Measurements from ENCODE around the gene HCST.
"Not testable (repeated sequence)": the region's sequence is repeated elsewhere in the genome, so short reads cannot be mapped to it uniquely, and the experiment has no call there.

HCST gene

DNA sequence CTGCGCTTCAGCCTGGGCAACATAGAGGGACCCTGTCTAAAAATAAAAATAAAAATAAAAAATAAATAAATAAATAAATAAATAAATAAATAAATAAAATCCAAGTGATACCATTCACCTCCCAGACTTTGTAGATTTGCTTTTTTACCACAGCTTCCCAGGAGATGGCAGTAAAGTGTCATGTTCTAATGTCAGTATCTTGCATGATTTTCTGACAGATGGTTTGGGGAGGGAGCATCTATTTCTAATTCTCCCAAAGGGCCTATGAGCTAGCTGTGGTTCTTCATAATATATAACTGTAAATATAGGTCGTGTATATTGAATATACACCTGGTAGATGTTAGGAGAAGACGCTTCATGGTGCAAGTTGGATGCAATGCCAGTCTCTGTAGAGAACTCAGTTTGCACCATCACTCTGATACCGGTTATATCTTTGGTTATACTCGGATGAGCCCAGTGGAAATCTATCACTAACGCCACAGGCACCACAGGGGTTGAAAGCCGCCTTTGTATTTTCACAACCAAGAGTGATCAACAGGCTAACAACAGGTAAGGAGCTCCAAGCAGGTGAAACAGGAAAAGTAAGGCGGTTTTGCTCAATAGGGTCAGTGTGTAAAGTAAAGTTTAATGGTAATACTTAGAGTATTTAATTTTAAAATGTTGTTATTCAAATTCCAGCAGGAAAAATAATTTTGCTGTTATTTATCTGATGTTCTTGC, 20.1 kb upstream of the HCST start:
- DNase-seq, result peak; percentile 17 to 83

DNA sequence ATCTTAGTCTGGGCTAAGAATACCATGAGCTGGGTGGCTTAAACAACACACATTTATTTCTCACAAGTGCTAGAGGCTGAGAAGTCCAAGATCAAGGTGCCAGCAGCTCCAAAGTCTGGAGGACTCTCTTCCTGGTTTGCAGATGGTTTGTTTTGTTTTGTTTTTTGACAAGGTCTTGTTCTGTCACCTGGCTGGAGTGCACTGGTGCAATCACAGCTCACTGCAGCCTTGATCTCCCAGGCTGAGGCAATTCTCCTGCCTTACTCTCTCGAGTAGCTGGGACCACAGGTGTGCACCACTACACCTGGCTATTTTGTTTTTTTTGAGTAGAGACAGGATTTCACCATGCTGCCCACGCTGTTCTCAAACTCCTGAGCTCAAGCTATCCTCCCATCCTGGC, 18.4 kb upstream of the HCST start:
- no peak for DNase-seq

DNA sequence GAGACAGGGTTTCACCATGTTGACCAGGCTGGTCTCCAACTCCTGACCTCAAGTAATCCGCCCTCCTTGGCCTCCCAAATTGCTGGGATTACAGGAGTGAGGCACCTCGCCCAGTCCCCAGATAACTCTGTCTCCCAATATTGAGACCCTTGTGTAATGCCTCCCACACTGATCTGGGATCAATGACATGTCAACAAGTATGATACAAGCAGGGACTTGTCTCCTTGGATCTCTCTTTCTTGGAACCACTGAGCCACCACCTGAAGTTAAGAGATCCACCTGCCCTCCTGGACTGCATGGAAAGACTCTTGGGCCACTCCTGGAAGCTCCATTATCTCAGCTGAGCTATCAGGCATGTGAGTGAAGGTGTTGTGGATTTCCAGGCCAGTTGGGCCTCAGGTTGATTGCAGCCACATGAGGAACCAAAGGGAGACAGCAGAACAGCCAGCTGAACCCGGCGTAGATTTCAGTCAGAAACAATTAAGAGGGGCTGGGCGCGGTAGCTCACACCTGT, 17.0 kb upstream of the HCST start:
- DNase-seq, result no peak

GRCh38 chr19:35885904-35886303, 16.4 kb upstream of the HCST start:
- DNase-seq, result no peak

DNA sequence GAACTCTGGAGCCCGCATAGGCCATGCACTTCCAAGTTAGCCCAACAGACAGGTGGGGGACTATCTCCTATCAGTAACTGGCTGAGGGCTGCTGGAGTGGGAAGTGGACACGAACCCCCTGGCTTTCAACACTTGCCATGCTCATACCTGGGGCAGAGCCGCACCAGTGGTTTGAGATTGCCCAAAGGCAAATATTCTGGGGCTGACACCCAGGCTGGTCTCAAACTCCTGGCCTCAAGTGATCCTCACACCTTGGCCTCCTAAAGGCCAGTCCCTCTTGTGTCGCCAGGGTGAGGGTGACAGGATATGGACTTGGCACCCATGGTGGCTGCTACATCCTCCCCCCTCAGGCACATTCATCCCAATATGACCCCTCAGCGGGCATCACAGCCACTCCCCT, 15.1 kb upstream of the HCST start:
- no peak for DNase-seq

DNA sequence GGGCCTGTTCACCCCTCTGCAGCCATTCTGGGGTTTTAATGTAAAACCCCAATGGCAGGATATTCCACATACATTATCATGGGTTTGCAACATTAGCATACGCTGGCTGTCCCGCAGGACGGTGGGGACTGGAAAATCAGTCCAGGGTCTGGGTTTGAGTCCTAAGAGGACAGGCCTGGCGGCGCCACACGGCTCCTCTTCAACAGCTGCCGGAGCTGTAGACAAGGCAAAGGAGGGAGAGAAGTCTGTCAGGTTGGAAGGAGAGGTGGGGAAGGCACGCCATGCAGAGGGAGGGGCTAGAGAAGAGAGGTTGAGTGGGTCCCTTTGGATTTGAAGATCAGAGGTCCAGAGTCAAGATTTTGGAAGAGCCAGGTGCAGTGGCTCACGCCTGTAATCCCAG, 13.9 kb upstream of the HCST start:
- no peak for DNase-seq

DNA sequence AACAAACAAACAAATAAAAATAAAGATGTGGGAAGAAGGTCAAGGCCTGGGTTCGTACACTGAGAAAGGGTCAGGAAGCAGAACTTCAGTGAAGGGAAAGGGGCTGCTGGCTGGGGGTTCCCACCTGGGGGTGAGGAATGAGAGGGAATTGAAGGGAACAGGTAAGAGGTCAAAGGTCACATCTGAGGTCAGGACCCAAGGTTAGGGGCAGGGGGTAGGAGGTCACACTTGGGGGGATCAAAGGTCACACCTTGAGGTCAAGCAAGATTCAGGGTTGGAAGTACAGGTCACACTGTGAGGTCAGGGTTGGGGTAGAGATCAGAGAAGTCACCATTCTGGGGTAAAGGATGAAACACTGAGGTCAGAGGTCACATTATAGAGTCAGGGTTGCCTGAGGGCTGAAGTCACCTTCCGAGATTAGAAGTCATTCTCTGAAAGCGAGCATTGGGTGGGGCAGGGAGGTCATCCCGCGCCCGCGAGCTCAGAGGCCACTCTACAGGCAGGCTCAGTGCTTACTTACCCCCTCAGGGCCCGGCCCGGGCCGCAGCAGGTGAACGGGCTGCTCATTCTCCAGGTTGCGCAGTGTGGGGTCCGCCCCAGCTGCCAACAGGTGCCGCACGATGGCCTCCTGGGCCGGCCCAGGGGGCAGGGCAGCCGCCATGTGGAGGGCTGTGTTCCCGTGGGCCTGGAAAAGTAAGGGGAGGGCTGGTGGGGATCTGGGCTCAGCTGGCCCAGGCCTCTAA, 12.8 kb upstream of the HCST start:
- no peak for DNase-seq

GRCh38 chr19:35890113-35890650, 12.1 kb upstream of the HCST start:
- DNase-seq, result no peak

- DNase-seq, result not testable (repeated sequence)
Measured at GRCh38 chr19:35891819-35892218, 10.5 kb upstream of the HCST start.

DNA sequence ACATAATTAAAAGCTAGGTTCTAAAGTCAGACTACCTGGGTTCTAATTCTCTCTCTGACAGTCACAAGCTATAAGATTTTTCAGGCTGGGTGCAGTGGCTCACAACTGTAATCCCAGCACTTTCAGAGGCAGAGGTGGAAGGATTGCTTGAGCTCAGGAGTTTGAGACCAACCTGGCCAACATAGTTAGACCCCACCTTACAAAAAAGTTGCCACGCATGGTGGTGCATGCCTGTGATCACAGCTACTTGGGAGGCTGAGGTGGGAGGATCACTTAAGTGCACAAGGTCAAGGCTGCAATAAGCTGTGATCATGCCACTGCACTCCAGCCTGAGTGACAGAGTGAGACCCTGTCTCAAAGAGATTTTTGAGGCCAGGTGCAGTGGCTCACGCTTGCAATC, 8.0 kb upstream of the HCST start:
- no peak for DNase-seq

DNA sequence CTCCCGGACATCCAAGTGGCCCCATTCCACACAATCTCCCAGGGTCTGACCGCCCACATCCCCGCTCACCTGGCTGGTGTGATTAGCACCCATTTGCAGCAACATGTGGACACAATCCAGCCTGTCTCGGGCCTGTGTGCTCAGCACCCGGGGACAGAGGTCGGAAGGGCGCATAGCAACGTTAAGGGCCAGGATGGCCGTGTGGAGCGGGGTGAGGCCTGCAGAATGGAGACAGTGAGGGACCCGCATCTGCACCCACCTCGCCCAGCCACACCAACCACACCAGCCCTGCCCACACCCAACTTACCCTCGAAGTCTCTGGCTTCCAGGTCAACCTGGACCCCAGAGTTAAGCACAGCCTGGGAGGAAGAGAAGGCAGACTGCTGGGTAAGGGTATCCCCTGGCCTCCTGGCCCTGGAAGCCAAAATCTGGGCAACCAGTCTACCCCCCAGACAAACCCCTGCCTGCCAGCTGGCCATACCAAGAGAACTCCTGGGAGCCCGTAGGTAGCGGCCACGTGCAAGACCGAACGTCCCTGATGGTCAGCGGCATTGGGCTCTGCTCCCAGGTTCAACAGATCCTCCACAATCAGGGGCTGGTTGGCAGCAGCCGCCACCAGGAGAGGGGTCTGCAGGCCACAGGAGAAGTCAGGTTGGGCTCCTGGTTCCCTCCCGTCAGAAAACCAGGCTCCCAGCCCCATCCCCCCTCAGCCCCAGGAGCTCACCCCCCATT, 6.3 kb upstream of the HCST start:
- DNase-seq, result no peak

DNA sequence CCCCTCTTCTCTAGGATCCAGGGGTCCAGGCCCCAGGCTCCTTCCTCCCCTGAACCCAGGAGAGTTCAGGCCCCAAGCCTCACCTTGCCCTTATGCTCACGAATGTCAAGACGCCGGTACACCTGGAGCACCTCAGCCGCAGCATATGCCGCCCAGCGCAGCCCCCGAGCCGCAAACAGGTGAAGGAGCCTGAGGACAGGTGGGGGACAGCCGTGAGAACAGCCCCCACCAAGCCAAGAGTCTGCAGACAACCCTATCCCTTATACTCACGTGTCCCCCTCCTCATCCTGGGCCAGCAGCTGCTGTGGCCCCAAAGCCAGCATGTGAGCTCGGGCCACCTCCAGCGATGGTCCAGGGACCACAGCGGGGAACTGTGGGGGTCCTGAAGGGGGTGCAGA, 5.7 kb upstream of the HCST start:
- no peak for DNase-seq

- DNase-seq, result no peak
Measured at GRCh38 chr19:35897706-35898451, 4.5 kb upstream of the HCST start.

DNA sequence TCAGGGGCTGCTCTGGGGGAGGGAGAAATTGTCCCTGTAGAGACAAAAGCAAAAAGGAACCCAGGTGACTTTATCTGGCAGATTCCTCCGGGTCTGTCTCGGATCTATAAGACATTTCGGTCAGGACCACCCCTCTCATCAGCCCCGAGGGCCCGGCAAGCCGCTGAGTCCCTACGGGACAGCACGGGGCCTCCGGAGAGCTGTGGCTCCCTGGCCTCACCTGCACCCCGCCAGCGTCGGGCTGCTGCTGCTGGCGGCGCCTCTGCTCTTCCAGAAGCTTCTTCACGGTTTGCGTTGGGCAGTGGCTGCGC, 3.9 kb upstream of the HCST start:
- no peak for DNase-seq

DNA sequence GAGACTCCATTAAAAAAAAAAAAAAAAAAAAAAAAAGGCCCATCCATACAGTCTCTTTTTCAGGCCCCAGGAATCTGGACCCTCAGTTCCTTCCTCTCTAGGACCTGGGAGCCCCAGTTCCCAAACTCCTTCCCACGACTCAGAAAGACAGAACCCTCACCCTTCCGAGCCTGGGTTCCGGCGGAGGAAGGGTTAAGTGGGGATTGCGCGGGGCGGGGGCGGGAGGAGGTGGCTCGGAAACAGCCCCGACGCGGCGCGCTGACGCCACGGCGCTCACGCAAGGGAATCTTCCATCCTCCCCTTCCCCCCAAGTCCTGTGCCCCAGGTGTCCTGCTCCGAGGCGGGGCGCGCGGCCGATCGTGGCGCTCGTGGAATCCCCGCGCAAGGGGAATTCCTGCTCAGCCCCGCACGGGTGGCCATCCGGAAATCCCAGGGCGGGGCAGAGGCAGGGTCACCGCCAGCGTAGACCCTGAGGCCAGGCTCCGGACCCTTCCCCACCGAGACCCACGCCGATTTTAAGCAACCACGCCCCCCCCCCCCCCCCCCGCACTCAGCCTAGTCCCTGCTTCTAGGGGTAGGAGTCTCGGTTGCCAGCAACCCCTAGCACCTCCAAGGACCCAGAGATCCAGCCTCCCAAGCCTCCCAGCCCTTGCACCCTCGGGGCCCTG, 2.6 kb upstream of the HCST start:
- DNase-seq, result peak; percentile 46 to 48

DNA sequence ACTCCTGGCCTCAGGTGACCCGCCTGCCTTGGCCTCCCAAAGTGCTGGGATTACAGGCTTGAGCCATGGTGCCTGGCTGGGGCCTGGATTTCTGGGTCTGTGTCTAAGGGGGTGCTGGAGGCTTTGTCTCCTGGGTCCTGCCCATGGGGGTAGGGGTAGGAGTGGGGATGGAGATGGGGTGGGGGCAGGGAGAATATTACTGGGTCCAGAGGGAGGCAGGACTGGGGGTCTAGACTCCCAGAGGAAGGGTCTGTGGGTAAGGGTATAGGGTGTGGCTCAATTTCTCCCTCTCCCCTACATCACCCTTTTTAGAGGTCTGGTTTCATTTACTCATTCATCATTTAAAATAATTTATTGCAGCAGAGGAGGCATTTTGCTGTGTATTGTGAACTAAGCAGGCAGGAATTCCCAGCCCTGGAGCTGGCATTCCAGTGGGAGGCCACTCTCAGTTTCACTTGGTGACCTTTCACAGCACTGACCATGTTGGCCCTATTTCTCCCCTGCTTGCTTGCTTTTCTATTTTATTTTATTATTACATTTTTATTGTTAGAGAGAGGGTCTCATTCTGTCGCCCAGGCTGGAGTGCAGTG, 1.2 kb upstream of the HCST start:
- no peak for DNase-seq

- DNase-seq, result no peak
Measured at GRCh38 chr19:35902870-35903475, 644 bp downstream of the HCST start.

GRCh38 chr19:35903550-35904179, 1.3 kb downstream of the HCST start:
- DNase-seq, result peak in 1 of 2 donors; percentile 52

DNA sequence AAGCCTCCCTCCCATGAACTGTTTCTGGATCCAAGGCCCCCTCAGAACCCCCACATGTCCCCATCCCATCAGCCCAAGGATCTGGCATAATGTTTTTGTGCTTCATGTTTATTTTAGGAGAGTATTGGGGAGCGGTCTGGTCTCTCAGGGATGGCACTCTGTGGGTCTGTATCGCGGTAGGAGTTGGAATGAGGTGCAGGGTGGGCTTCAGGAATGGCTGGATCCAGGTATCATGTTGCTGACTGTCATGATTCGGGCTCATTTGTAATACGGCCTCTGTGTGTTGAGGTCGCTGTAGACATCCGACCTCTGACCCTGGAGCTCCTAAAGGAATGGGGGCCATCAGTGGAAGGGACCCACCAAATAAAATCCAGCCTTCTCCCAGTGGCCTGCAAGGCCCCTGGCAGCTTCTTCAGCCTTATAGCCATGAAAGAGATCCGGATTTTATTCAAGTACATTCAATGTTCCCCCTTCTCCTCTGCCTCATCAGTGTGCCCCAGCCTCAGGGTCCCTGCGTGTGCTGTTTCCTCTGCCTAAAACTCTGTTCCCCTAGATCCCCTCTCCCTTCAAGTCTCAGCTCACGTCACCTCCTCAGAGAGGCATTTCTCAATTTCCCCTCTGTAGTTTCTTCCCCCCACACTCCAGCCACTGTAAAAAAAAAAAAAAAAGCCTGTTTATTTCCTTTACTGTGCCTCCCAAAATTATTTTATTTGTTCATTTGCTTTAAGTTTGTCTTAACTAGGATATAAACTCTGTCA, 2.2 kb downstream of the HCST start:
- no peak for DNase-seq

DNA sequence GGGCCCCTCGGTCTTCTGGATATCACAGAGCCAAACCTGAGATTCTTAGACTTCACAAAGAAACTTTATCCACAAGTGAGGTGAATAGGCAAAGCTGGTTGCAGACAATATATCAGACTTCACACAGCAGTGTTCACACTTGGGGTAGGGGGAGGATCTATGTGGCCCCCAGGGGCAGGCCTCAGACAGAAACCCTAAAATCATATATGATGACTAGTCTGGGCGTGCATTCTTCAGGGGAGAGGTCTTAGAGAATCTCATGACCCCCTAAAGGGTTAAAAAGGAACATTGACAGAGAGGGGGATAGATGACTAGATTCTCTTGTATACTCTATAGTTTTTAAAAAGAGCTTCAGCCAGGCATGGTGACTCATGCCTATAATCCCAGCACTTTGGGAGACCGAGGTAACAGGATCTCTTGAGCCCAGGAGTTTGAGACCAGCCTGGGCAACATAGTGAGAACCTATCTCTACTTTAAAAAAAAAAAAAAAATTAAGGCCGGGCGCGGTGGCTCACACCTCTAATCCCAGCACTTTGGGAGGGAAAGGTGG, 2.9 kb downstream of the HCST start:
- DNase-seq, result no peak
